Endothelial cell of umbilical vein (primary cell): ENCODE measurements around the gene SYCE1. TPM values are rescaled to one million over a fixed set of nuclear protein-coding genes. Genes with fewer than 3 reads are reported as not detected.
"Not testable (repeated sequence)": the region's sequence is repeated elsewhere in the genome, so short reads cannot be mapped to it uniquely, and the experiment has no call there.

Experiments
- BruUV-seq: library from RNA; stranded (reverse); fragments of 400-500 nt; replicated peaks from 2 replicates; lab custom pipeline; 2021; lab: Mats Ljungman, UMichigan
- CTCF ChIA-PET: fragments of 300-600, 350-600 bp; sonication (Branson Sonifier 250); formaldehyde crosslinking; loops from one replicate; lab custom pipeline; 2021; ENCODE audit warnings: antibody characterized with exemption, inconsistent platforms; lab: Charles Lee
- POLR2A ChIA-PET: fragments of 300-600, 350-600 bp; sonication (Branson Sonifier 250); formaldehyde crosslinking; loops from one replicate; lab custom pipeline; 2021; ENCODE audit warnings: antibody characterized with exemption, inconsistent platforms; lab: Charles Lee
- DNase-seq: peaks from one replicate; pipeline ENCODE4 v3.0.0-alpha.2; 2011; ENCODE audit warnings: low read depth, low spot score
- FAIRE-seq: peaks from 2 replicates; lab custom pipeline; 2011; peaks lifted over from hg19 to GRCh38; lab: Jason Lieb, UNC
- H2AFZ ChIP-seq: 2 replicates; pipeline ENCODE4 v1.6.0; 2012; ENCODE audit warnings: low read depth, low read length, control low read depth, inconsistent platforms
- H3K27ac ChIP-seq: 2 replicates; pipeline ENCODE4 v1.5.1; 2011; ENCODE audit warnings: low read depth, mild to moderate bottlenecking, control low read depth, low read length, moderate library complexity; ENCODE audit not compliant: insufficient read depth
- H3K27me3 ChIP-seq, 2 experiments: 2 replicates each; pipeline versions ENCODE4 v1.6.0 to v1.6.1; 2011; ENCODE audit warnings: low read length in 2 of 2, mixed read lengths in 1 of 2; ENCODE audit not compliant: control insufficient read depth in 2 of 2, insufficient read depth in 2 of 2
- H3K36me3 ChIP-seq, 2 experiments: 2 replicates in 1 of 2; 3 replicates in 1 of 2; pipeline ENCODE4 v1.5.1; 2011; ENCODE audit warnings: low read length in 2 of 2, mild to moderate bottlenecking in 1 of 2, moderate library complexity in 1 of 2; ENCODE audit not compliant: control insufficient read depth in 2 of 2, insufficient read depth in 2 of 2; ENCODE audit errors: extremely low read depth in 1 of 2
- H3K4me1 ChIP-seq: 3 replicates; pipeline ENCODE4 v1.5.1; 2011; ENCODE audit warnings: mild to moderate bottlenecking, low read length; ENCODE audit not compliant: control insufficient read depth, insufficient read depth; ENCODE audit errors: extremely low read depth
- H3K4me2 ChIP-seq: 2 replicates; pipeline ENCODE4 v1.6.1; 2011; ENCODE audit warnings: low read length, control low read depth, mixed read lengths; ENCODE audit not compliant: insufficient read depth
- H3K4me3 ChIP-seq, 3 experiments: fragments of 200-600 bp in 1 of 3; sonication (generic), shearing (Covaris generic) in 1 of 3; replicated peaks in 1 of 3; 2 replicates each; pipeline ENCODE4 v1.5.1; 2011 to 2016; ENCODE audit warnings: control low read depth in 3 of 3, low read length in 3 of 3, mild to moderate bottlenecking in 2 of 3, inconsistent platforms in 1 of 3, low read depth in 1 of 3, moderate library complexity in 1 of 3; ENCODE audit not compliant: insufficient read depth in 1 of 3
- H3K79me2 ChIP-seq: 2 replicates; pipeline ENCODE4 v1.6.0; 2012; ENCODE audit warnings: low read length, inconsistent platforms; ENCODE audit not compliant: control insufficient read depth, insufficient read depth
- H3K9ac ChIP-seq: replicated peaks from 2 replicates; pipeline ENCODE3; 2011; ENCODE audit warnings: low read length, control low read depth; ENCODE audit not compliant: insufficient read depth; ENCODE audit errors: extremely low read depth
- H3K9me1 ChIP-seq: replicated peaks from 3 replicates; pipeline ENCODE4 v1.6.0; 2011; ENCODE audit warnings: mild to moderate bottlenecking, low read length; ENCODE audit not compliant: control insufficient read depth, insufficient read depth; ENCODE audit errors: extremely low read depth
- H3K9me3 ChIP-seq: replicated peaks from 2 replicates; pipeline ENCODE4 v1.5.1; 2012; ENCODE audit warnings: low read length, inconsistent platforms; ENCODE audit not compliant: control insufficient read depth, insufficient read depth
- H4K20me1 ChIP-seq: replicated peaks from 2 replicates; pipeline ENCODE3; 2011; ENCODE audit warnings: mild to moderate bottlenecking, low read length; ENCODE audit not compliant: control insufficient read depth, insufficient read depth; ENCODE audit errors: extremely low read depth
- EZH2 ChIP-seq: IDR thresholded peaks from 2 replicates; pipeline ENCODE4 v1.6.1; 2012; ENCODE audit warnings: borderline replicate concordance, low read depth, mild to moderate bottlenecking, moderate library complexity, low read length, inconsistent platforms; ENCODE audit not compliant: severe bottlenecking
- dilution Hi-C: fragments of 300-500 bp; cut with MboI; formaldehyde crosslinking; loops from one replicate; pipeline ENCODE4 v1.15.0; 2019; ENCODE audit warnings: low sequenced_read_pairs; ENCODE audit not compliant: extremely low pct_ligation_motif_present
- intact Hi-C: fragments of 100-400 bp; cut with micrococcal nuclease; formaldehyde crosslinking; loops from one replicate; pipeline ENCODE4 v1.10.0; 2022
- polyA plus RNA-seq, 4 experiments: library from polyadenylated mRNA; depleted of rRNA in 3 of 4; stranded (reverse) in 3 of 4; unstranded in 1 of 4; fragments of >200 nt; gene quantifications; 2 replicates each; pipeline versions ENCODE4 v1.2.1 to v1.2.3, GENCODE V29; 2011 to 2012; ENCODE audit warnings: missing spikeins in 1 of 4
- total RNA-seq: library from RNA; stranded (reverse); gene quantifications from 2 replicates; pipeline ENCODE4 v1.2.3, GENCODE V29; 2021

The SYCE1 gene
- total and polyA plus RNA-seq, 2 donors (not counting 3 experiments of a cell fraction or from before 2014, with no cell fraction given), result not detected

GRCh38 chr10:133569801-133570200, 4.4 kb upstream of the SYCE1 start:
- POLR2A ChIA-PET, FAIRE-seq, H3K4me2 ChIP-seq, H3K27me3 ChIP-seq, H3K9me3 ChIP-seq, CTCF ChIA-PET, dilution Hi-C loops, DNase-seq, H3K4me1 ChIP-seq, H2AFZ ChIP-seq, H3K9ac ChIP-seq, H3K79me2 ChIP-seq, H3K27ac ChIP-seq, intact Hi-C loops, H4K20me1 ChIP-seq, H3K9me1 ChIP-seq, H3K4me3 ChIP-seq, BruUV-seq, H3K36me3 ChIP-seq: not testable (repeated sequence)
- TF ChIP-seq EZH2, result peak; percentile 16

- H3K9me1 ChIP-seq, H3K79me2 ChIP-seq, H3K27me3 ChIP-seq, H3K27ac ChIP-seq, CTCF ChIA-PET, FAIRE-seq, BruUV-seq, H3K4me3 ChIP-seq, H3K9ac ChIP-seq, H4K20me1 ChIP-seq, dilution Hi-C loops, POLR2A ChIA-PET, intact Hi-C loops, H3K4me1 ChIP-seq, H3K4me2 ChIP-seq, H3K36me3 ChIP-seq, H2AFZ ChIP-seq, H3K9me3 ChIP-seq, DNase-seq: not testable (repeated sequence)
Measured at GRCh38 chr10:133568831-133569527, 3.6 kb upstream of the SYCE1 start.
